Neural crest cell (in vitro differentiated cells): ENCODE measurements around the gene PEAK1. TPM values are rescaled to one million over a fixed set of nuclear protein-coding genes. Genes with fewer than 3 reads are reported as not detected.

ENCODE experiments used
- DNase-seq: peaks from one replicate; pipeline ENCODE4 v3.0.0; 2021; ENCODE audit warnings: low read depth, mixed read lengths, low spot score
- H3K27ac Mint-ChIP-seq: one replicate; pipeline ENCODE4 v1.8.0; 2021; ENCODE audit warnings: mild to moderate bottlenecking, mixed read lengths; ENCODE audit not compliant: unreplicated experiment
- H3K27me3 Mint-ChIP-seq: 2 replicates; pipeline ENCODE4 v1.8.0; 2021; ENCODE audit warnings: low read depth, mild to moderate bottlenecking, mixed read lengths
- H3K36me3 Mint-ChIP-seq: 2 replicates; pipeline ENCODE4 v1.8.0; 2021; ENCODE audit warnings: low read depth, mild to moderate bottlenecking, mixed read lengths
- H3K4me1 Mint-ChIP-seq: 2 replicates; pipeline ENCODE4 v1.8.0; 2021; ENCODE audit warnings: mixed read lengths
- H3K4me3 Mint-ChIP-seq: one replicate; pipeline ENCODE4 v1.8.0; 2021; ENCODE audit warnings: mild to moderate bottlenecking, mixed read lengths
- H3K9me3 Mint-ChIP-seq: 2 replicates; pipeline ENCODE4 v1.8.0; 2021; ENCODE audit warnings: mixed read lengths
- CTCF ChIP-seq: fragments of 200-600 bp; sonication (generic); conservative IDR thresholded peaks from 2 replicates; pipeline ENCODE4 v1.5.0; 2021; ENCODE audit warnings: antibody characterized with exemption, mild to moderate bottlenecking
- total RNA-seq: library from RNA; stranded (reverse); gene quantifications from 2 replicates; pipeline ENCODE4 v1.2.1, GENCODE V29; 2021

Gene PEAK1
- total RNA-seq, 1 donor from 2014 or later: 26.0 TPM

GRCh38 chr15:77333166-77333565, 86.7 kb downstream of the PEAK1 start:
- no peaks in the 10 kb centered on the region for H3K36me3 Mint-ChIP-seq
- no peak for DNase-seq
- no peaks in the 10 kb centered on the region for H3K4me1 Mint-ChIP-seq
- no peak overlapping the region for H3K4me3 Mint-ChIP-seq
- no peaks in the 10 kb centered on the region for H3K9me3 Mint-ChIP-seq
- no peak for TF ChIP-seq CTCF
- no peaks in the 10 kb centered on the region for H3K27me3 Mint-ChIP-seq
- no peak overlapping the region for H3K27ac Mint-ChIP-seq

GRCh38 chr15:77329202-77329601, 90.7 kb downstream of the PEAK1 start:
- Mint-ChIP-seq H3K4me3 (no peak overlapping the region), H3K4me1 (no peaks in the 10 kb centered on the region), H3K36me3 (no peaks in the 10 kb centered on the region), H3K9me3 (peaks cover 4% of the 10 kb centered on the region), H3K27ac (no peak overlapping the region), H3K27me3 (no peaks in the 10 kb centered on the region)
- DNase-seq: no peak
- no peak for TF ChIP-seq CTCF

GRCh38 chr15:77327844-77328529, 91.9 kb downstream of the PEAK1 start:
- Mint-ChIP-seq H3K27me3 (no peaks in the 10 kb centered on the region), H3K36me3 (peaks cover 3% of the 10 kb centered on the region), H3K4me3 (no peak overlapping the region), H3K27ac (no peak overlapping the region), H3K9me3 (peaks cover 4% of the 10 kb centered on the region), H3K4me1 (no peaks in the 10 kb centered on the region)
- no peak for DNase-seq
- no peak for TF ChIP-seq CTCF

GRCh38 chr15:77327168-77327567, 92.7 kb downstream of the PEAK1 start:
- DNase-seq: no peak
- Mint-ChIP-seq H3K27ac (no peak overlapping the region), H3K36me3 (peaks cover 3% of the 10 kb centered on the region), H3K9me3 (peaks cover 4% of the 10 kb centered on the region), H3K27me3 (no peaks in the 10 kb centered on the region), H3K4me3 (no peak overlapping the region), H3K4me1 (no peaks in the 10 kb centered on the region)
- TF ChIP-seq CTCF: no peak

DNA sequence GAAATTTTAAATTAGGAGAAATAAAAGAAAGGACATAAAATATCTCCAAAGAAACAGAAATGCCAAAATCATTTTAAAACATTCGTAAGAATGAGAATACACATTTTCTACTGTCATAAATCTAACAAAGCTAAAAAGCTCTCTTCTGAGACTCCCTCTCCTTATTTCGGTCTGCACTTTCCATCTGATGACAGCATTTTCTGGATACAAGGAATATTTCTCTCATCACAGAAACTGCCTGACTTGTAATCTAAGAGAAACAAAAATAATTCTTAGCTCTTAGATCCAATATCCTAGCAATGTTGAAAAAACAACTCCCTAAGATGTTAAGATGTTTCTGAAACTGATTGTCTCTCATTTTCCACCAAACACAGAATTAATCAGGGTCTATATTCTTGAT, 93.5 kb downstream of the PEAK1 start:
- TF ChIP-seq CTCF: no peak
- no peak overlapping the region for H3K4me3 Mint-ChIP-seq
- H3K36me3 Mint-ChIP-seq: peaks cover 6% of the 10 kb centered on the region
- H3K27ac Mint-ChIP-seq: no peak overlapping the region
- no peak for DNase-seq
- peaks cover 4% of the 10 kb centered on the region for H3K9me3 Mint-ChIP-seq
- H3K27me3 Mint-ChIP-seq: no peaks in the 10 kb centered on the region
- no peaks in the 10 kb centered on the region for H3K4me1 Mint-ChIP-seq
